Panc1 (cell line): ENCODE results near the gene IFNG-AS1. TPM values are rescaled to one million over a fixed set of nuclear protein-coding genes. Genes with fewer than 3 reads are reported as not detected.

Experiments
- ATAC-seq: fragments of 200-7000 bp; cut with Tn5 transposase; 2 replicates; pipeline ENCODE4 v1.9.1; 2020; ENCODE audit warnings: mild to moderate bottlenecking, moderate library complexity
- BruUV-seq: library from RNA; stranded (reverse); fragments of 400-500 nt; replicated peaks from 2 replicates; lab custom pipeline; 2021; lab: Mats Ljungman, UMichigan
- CTCF ChIA-PET: fragments of 300-600 bp; sonication (Branson Sonifier 250); formaldehyde crosslinking; loops from one replicate; lab custom pipeline; 2022; ENCODE audit warnings: antibody characterized with exemption; lab: Charles Lee
- POLR2A ChIA-PET: fragments of 300-600 bp; sonication (Branson Sonifier 250); formaldehyde crosslinking; loops from one replicate; lab custom pipeline; 2022; ENCODE audit warnings: antibody characterized with exemption; lab: Charles Lee
- DNase-seq: peaks from one replicate; pipeline ENCODE4 v3.0.0-alpha.2; 2010; ENCODE audit warnings: low read depth, low spot score
- H3K27ac ChIP-seq: 2 replicates; pipeline ENCODE4 v1.5.1; 2011; ENCODE audit warnings: mild to moderate bottlenecking, low read length, inconsistent platforms
- H3K27me3 ChIP-seq: fragments of 200-500 bp; sonication (Bioruptor generic); 2 replicates; pipeline ENCODE4 v1.6.0; 2014; ENCODE audit warnings: low read length, inconsistent platforms; ENCODE audit not compliant: control insufficient read depth, insufficient read depth
- H3K36me3 ChIP-seq: fragments of 200-500 bp; sonication (Bioruptor generic); 2 replicates; pipeline ENCODE4 v1.5.1; 2014; ENCODE audit warnings: inconsistent platforms, mild to moderate bottlenecking, low read length, moderate library complexity; ENCODE audit not compliant: control insufficient read depth, insufficient read depth
- H3K4me1 ChIP-seq: 2 replicates; pipeline ENCODE4 v1.5.1; 2011; ENCODE audit warnings: inconsistent platforms, mild to moderate bottlenecking, low read length, moderate library complexity; ENCODE audit not compliant: control insufficient read depth, insufficient read depth
- H3K4me3 ChIP-seq, 2 experiments: 2 replicates each; pipeline ENCODE4 v1.5.1; 2011 to 2012; ENCODE audit warnings: low read depth in 2 of 2, low read length in 2 of 2, mild to moderate bottlenecking in 2 of 2, inconsistent platforms in 1 of 2, moderate library complexity in 1 of 2
- H3K9me3 ChIP-seq: fragments of 200-500 bp; sonication (Bioruptor generic); 2 replicates; pipeline ENCODE4 v1.5.1; 2014; ENCODE audit warnings: low read depth, mild to moderate bottlenecking, inconsistent platforms, low read length, moderate library complexity; ENCODE audit not compliant: control insufficient read depth, insufficient read depth
- POLR2AphosphoS5 ChIP-seq: IDR thresholded peaks from 2 replicates; pipeline ENCODE4 v1.6.1; 2012; ENCODE audit warnings: mild to moderate bottlenecking, low read depth, low read length, moderate library complexity
- SIN3A ChIP-seq: IDR thresholded peaks from 2 replicates; pipeline ENCODE4 v1.6.1; 2012; ENCODE audit warnings: low read depth, mild to moderate bottlenecking, low read length, moderate library complexity, borderline replicate concordance; ENCODE audit not compliant: insufficient read depth
- TCF7L2 ChIP-seq: IDR thresholded peaks from 2 replicates; pipeline ENCODE4 v1.6.1; 2011; ENCODE audit warnings: mild to moderate bottlenecking, low read depth, low read length, inconsistent platforms
- in situ Hi-C: cut with HindIII; loops from 2 replicates; pipeline ENCODE4 v1.10.0; 2016; ENCODE audit warnings: low sequenced_read_pairs, low pct_unique_long_range_greater_than_20kb
- intact Hi-C: fragments of 100-400 bp; cut with micrococcal nuclease; formaldehyde crosslinking; loops from one replicate; pipeline ENCODE4 v1.10.0; 2022; ENCODE audit not compliant: unreplicated experiment
- total RNA-seq: library from RNA; stranded (reverse); gene quantifications from one replicate; pipeline ENCODE4 v1.2.1, GENCODE V29; 2021; ENCODE audit not compliant: unreplicated experiment
- TF ChIP-seq, protein P1 (sequence below), 2 experiments: IDR thresholded peaks; 2 replicates each; pipeline ENCODE4 v1.6.1; 2011 to 2012; ENCODE audit warnings: low read depth in 2 of 2, control low read depth in 1 of 2, low read length in 1 of 2, mild to moderate bottlenecking in 1 of 2, moderate library complexity in 1 of 2; ENCODE audit not compliant: insufficient read depth in 1 of 2
- TF ChIP-seq, protein P2 (sequence below): fragments of 450-650 bp; IDR thresholded peaks from 2 replicates; pipeline ENCODE4 v1.5.1; 2017; ENCODE audit warnings: mild to moderate bottlenecking

IFNG-AS1 gene
- total RNA-seq, 1 experiment from 2014 or later = not detected

DNA sequence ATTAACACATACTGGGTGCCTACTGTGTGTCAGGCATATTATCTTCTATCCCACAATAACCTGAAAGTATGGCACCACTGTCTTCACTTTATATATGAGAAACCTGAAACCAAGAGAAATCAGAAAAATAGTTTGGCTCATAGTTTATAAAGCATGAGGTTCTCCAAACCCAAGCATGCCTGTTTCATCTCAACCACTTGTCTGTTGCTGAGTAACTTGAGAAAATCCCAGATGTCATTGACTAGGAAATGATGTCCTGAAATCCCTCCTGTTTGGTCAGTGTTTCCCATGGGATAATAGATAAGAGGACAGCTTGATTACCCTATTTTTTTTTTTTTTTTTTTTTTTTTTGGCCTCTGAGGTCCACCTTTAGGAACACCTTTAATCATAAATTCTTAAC lies 2.6 kb upstream of the IFNG-AS1 start:
- in situ Hi-C loops = no loop called here
- H3K36me3 ChIP-seq = no peaks in the 10 kb centered on the region
- CTCF ChIA-PET = no interaction called here

DNA sequence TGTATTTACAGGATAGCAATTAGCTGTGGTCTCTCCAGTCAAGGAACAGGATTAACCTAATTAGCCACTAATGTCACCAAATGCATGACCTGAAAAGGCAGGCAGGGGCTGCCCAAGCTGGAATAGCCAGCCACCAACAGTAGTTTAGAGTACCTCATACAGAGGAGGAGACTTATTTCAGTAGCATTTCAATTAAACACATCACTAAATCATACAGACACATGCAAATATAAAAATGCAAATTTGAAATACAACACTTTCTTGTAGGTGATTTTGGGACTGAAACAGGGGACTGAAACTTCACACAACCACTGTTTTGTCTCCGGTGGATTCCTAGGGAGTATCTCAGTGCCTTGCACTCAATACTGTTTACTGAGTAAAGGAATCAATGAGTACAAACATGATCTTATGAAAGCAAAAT lies 636 bp upstream of the IFNG-AS1 start:
- no peaks in the 10 kb centered on the region for H3K36me3 ChIP-seq
- peaks cover 11% of the 10 kb centered on the region for H3K27me3 ChIP-seq
- DNase-seq (no peak), ATAC-seq (no peak)
- no TSS peak for BruUV-seq
- no peaks in the 10 kb centered on the region for H3K9me3 ChIP-seq
- in situ Hi-C loops = no loop called here
- H3K4me3 ChIP-seq = no peak overlapping the region
- H3K4me1 ChIP-seq = no peaks in the 10 kb centered on the region
- ChIA-PET POLR2A (no interaction called here), CTCF (no interaction called here)
- TF ChIP-seq, protein P1, sequence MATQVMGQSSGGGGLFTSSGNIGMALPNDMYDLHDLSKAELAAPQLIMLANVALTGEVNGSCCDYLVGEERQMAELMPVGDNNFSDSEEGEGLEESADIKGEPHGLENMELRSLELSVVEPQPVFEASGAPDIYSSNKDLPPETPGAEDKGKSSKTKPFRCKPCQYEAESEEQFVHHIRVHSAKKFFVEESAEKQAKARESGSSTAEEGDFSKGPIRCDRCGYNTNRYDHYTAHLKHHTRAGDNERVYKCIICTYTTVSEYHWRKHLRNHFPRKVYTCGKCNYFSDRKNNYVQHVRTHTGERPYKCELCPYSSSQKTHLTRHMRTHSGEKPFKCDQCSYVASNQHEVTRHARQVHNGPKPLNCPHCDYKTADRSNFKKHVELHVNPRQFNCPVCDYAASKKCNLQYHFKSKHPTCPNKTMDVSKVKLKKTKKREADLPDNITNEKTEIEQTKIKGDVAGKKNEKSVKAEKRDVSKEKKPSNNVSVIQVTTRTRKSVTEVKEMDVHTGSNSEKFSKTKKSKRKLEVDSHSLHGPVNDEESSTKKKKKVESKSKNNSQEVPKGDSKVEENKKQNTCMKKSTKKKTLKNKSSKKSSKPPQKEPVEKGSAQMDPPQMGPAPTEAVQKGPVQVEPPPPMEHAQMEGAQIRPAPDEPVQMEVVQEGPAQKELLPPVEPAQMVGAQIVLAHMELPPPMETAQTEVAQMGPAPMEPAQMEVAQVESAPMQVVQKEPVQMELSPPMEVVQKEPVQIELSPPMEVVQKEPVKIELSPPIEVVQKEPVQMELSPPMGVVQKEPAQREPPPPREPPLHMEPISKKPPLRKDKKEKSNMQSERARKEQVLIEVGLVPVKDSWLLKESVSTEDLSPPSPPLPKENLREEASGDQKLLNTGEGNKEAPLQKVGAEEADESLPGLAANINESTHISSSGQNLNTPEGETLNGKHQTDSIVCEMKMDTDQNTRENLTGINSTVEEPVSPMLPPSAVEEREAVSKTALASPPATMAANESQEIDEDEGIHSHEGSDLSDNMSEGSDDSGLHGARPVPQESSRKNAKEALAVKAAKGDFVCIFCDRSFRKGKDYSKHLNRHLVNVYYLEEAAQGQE (IDR thresholded peaks at IDR 0.05; ENCODE audit: insufficient read depth in 1 of 2, low read depth in 2 of 2, low read length in 1 of 2) = no peak
- TF ChIP-seq, protein P2, sequence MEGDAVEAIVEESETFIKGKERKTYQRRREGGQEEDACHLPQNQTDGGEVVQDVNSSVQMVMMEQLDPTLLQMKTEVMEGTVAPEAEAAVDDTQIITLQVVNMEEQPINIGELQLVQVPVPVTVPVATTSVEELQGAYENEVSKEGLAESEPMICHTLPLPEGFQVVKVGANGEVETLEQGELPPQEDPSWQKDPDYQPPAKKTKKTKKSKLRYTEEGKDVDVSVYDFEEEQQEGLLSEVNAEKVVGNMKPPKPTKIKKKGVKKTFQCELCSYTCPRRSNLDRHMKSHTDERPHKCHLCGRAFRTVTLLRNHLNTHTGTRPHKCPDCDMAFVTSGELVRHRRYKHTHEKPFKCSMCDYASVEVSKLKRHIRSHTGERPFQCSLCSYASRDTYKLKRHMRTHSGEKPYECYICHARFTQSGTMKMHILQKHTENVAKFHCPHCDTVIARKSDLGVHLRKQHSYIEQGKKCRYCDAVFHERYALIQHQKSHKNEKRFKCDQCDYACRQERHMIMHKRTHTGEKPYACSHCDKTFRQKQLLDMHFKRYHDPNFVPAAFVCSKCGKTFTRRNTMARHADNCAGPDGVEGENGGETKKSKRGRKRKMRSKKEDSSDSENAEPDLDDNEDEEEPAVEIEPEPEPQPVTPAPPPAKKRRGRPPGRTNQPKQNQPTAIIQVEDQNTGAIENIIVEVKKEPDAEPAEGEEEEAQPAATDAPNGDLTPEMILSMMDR = no peak
- no peak for TF ChIP-seq TCF7L2
- no peak for TF ChIP-seq SIN3A
- TF ChIP-seq POLR2AphosphoS5 = no peak
- H3K27ac ChIP-seq = no peak overlapping the region
- intact Hi-C loops = no loop called here

More for the DNA sequence above, 2.6 kb upstream of the IFNG-AS1 start:
- Histone ChIP-seq H3K4me1 (no peaks in the 10 kb centered on the region), H3K4me3 (no peak overlapping the region), H3K27ac (no peak overlapping the region), H3K27me3 (peaks cover 5% of the 10 kb centered on the region; the same call in 1 of the 2 replicates), H3K9me3 (no peaks in the 10 kb centered on the region)
- ATAC-seq (no peak), DNase-seq (no peak)
- POLR2A ChIA-PET = no interaction called here
- intact Hi-C loops = no loop called here
- no TSS peak for BruUV-seq
- TF ChIP-seq, protein P2 = no peak
- no peak for TF ChIP-seq POLR2AphosphoS5
- TF ChIP-seq, protein P1 (IDR thresholded peaks at IDR 0.05; ENCODE audit: insufficient read depth in 1 of 2, low read depth in 2 of 2, low read length in 1 of 2) = no peak
- no peak for TF ChIP-seq TCF7L2
- TF ChIP-seq SIN3A = no peak
